Measurements from ENCODE around the gene SLC13A2.

The SLC13A2 gene

DNA sequence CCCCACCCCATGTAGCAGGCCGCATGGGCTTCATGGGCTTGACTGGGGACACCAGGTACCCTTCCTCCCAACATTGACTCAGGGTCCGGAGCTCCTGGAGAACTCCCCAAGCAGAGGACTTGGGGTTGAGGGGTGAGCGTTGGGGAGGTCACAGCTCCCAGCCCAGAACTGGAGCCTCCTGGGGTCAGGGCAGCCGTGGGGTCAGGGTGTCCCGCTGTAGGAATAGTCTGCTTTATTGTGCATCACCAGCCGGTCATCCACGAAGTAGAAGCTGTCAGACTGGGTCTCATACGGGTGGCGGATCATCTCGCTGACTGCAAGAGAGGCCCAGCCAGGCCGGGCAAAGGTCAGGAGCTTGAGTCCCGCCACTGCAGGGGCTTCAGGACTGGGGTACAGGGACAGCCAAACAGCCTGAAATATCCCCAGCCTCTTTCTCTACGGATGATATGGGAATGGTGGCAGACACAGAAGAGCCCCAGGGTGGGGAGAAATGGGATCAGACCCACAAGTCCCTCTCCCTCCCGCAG, 73.7 kb downstream of the SLC13A2 start:
- in situ Hi-C loops (cut with MboI; ENCODE audit: low pct_unique_long_range_greater_than_20kb, low sequenced_read_pairs), result loop anchor here (10.0 kb wide), 1 partner anchor 52 kb away; no protein-coding TSS in a partner anchor
- no peak for DNase-seq

All from KBM-7 (cell line).